ENCODE data around the gene ATP13A2. TPM values are rescaled to one million over a fixed set of nuclear protein-coding genes. Genes with fewer than 3 reads are reported as not detected.

ATP13A2 gene
- polyA plus RNA-seq, 3 donors = 17.6 to 37.8 (median 19.5) TPM

GRCh38 chr1:17031436-17031835 is 19.7 kb upstream of the ATP13A2 start:
- peaks cover 87 to 98% of the 10 kb centered on the region in 2 donors for H3K36me3 ChIP-seq (replicated peaks in 1 of 2; ENCODE audit: control insufficient read depth in 1 of 2, insufficient read depth in 2 of 2, low read length in 2 of 2)
- no peak overlapping the region for H3K4me3 ChIP-seq (replicated peaks in 1 of 3; ENCODE audit: low read depth in 2 of 3, low read length in 3 of 3)
- H3K4me1 Mint-ChIP-seq = peaks cover 20% of the 10 kb centered on the region
- peak overlapping the region in 1 of 7 donors; percentile 61 for H3K27ac Mint-ChIP-seq
- peaks cover 13 to 14% of the 10 kb centered on the region in 2 donors for H3K4me1 ChIP-seq (ENCODE audit: control insufficient read depth in 1 of 2, insufficient read depth in 2 of 2, low read length in 2 of 2)
- H3K4me2 ChIP-seq (replicated peaks; ENCODE audit: extremely low read depth, low read length, poor library complexity, severe bottlenecking) = no peak overlapping the region
- no peak for DNase-seq
- peaks cover 0 to 2% (median 0%) of the 10 kb centered on the region in 7 donors for H3K9me3 Mint-ChIP-seq
- H3K4me3 Mint-ChIP-seq = no peak overlapping the region
- no peaks in the 10 kb centered on the region for H3K27me3 Mint-ChIP-seq (ENCODE audit: low read depth in 3 of 3)
- H3K79me2 ChIP-seq (ENCODE audit: insufficient read depth, low read length) = peaks cover 29% of the 10 kb centered on the region
- H3K27ac ChIP-seq (ENCODE audit: low read depth in 1 of 2, low read length in 2 of 2) = no peak overlapping the region
- no peak for TF ChIP-seq CTCF (IDR thresholded peaks at IDR 0.05)
- H2AFZ ChIP-seq (ENCODE audit: insufficient read depth, low read depth, low read length, poor library complexity, severe bottlenecking) = no peak overlapping the region
- peaks cover 71 to 87% of the 10 kb centered on the region in 2 donors for H3K36me3 Mint-ChIP-seq
- intact Hi-C loops (cut with micrococcal nuclease) = no loop called here
- peaks cover 77% of the 10 kb centered on the region for H4K20me1 ChIP-seq (ENCODE audit: insufficient read depth, low read length)
- no peaks in the 10 kb centered on the region for H3K27me3 ChIP-seq (ENCODE audit: control insufficient read depth in 2 of 2, insufficient read depth in 2 of 2, low read length in 2 of 2)
- 100% methylated on average over 4 of the region's 4 CpGs for WGBS (ENCODE audit: insufficient coverage)
- no peaks in the 10 kb centered on the region for H3K9me3 ChIP-seq (replicated peaks in 1 of 2; ENCODE audit: control insufficient read depth in 1 of 2, insufficient read depth in 1 of 2, low read length in 2 of 2)
- no peak overlapping the region for H3K9ac ChIP-seq (ENCODE audit: insufficient read depth, low read length, poor library complexity, severe bottlenecking)

- no peak overlapping the region for H3K4me3 Mint-ChIP-seq
- 100% methylated on average over 1 of the region's 4 CpGs for WGBS (ENCODE audit: insufficient coverage)
- Histone ChIP-seq H3K27me3 (ENCODE audit: control insufficient read depth in 2 of 2, insufficient read depth in 2 of 2, low read length in 2 of 2) (no peaks in the 10 kb centered on the region), H3K9me3 (replicated peaks in 1 of 2; ENCODE audit: control insufficient read depth in 1 of 2, insufficient read depth in 1 of 2, low read length in 2 of 2) (no peaks in the 10 kb centered on the region), H3K4me2 (replicated peaks; ENCODE audit: extremely low read depth, low read length, poor library complexity, severe bottlenecking) (no peak overlapping the region), H2AFZ (ENCODE audit: insufficient read depth, low read depth, low read length, poor library complexity, severe bottlenecking) (no peak overlapping the region), H4K20me1 (ENCODE audit: insufficient read depth, low read length) (peaks cover 67% of the 10 kb centered on the region), H3K4me3 (replicated peaks in 1 of 3; ENCODE audit: low read depth in 2 of 3, low read length in 3 of 3) (no peak overlapping the region), H3K36me3 (replicated peaks in 1 of 2; ENCODE audit: control insufficient read depth in 1 of 2, insufficient read depth in 2 of 2, low read length in 2 of 2) (peaks cover 92 to 100% of the 10 kb centered on the region in 2 donors), H3K27ac (ENCODE audit: low read depth in 1 of 2, low read length in 2 of 2) (no peak overlapping the region), H3K9ac (ENCODE audit: insufficient read depth, low read length, poor library complexity, severe bottlenecking) (no peak overlapping the region), H3K79me2 (ENCODE audit: insufficient read depth, low read length) (peaks cover 19% of the 10 kb centered on the region), H3K4me1 (ENCODE audit: control insufficient read depth in 1 of 2, insufficient read depth in 2 of 2, low read length in 2 of 2) (peaks cover 13 to 14% of the 10 kb centered on the region in 2 donors)
- intact Hi-C loops (cut with micrococcal nuclease) = no loop called here
- no peaks in the 10 kb centered on the region for H3K27me3 Mint-ChIP-seq (ENCODE audit: low read depth in 3 of 3)
- H3K9me3 Mint-ChIP-seq = peaks cover 0 to 2% (median 0%) of the 10 kb centered on the region in 7 donors
- TF ChIP-seq CTCF (IDR thresholded peaks at IDR 0.05) = no peak
- peaks cover 20% of the 10 kb centered on the region for H3K4me1 Mint-ChIP-seq
- H3K36me3 Mint-ChIP-seq = peaks cover 74 to 94% of the 10 kb centered on the region in 2 donors
- DNase-seq = no peak
- peak overlapping the region in 1 of 7 donors; percentile 37 for H3K27ac Mint-ChIP-seq
Observed at GRCh38 chr1:17030206-17030605, 18.5 kb upstream of the ATP13A2 start.
